ENCODE measurements around the gene HEYL.

The HEYL gene

GRCh38 chr1:39622427-39622826 lies 17.0 kb downstream of the HEYL start:
- Histone ChIP-seq H3K27ac (peak overlapping the region; percentile 83 to 96), H3K4me1 (peaks cover 6 to 65% (median 48%) of the 10 kb centered on the region in 4 donors), H3K9me3 (no peaks in the 10 kb centered on the region), H3K36me3 (peaks cover 0 to 14% (median 8%) of the 10 kb centered on the region in 3 donors), H3K27me3 (no peaks in the 10 kb centered on the region), H3K4me3 (no peak overlapping the region)
- intact Hi-C loops (cut with DNase I; ENCODE audit: low total_unique reads): no loop called here
- DNase-seq: no peak
- TF ChIP-seq, protein P1, sequence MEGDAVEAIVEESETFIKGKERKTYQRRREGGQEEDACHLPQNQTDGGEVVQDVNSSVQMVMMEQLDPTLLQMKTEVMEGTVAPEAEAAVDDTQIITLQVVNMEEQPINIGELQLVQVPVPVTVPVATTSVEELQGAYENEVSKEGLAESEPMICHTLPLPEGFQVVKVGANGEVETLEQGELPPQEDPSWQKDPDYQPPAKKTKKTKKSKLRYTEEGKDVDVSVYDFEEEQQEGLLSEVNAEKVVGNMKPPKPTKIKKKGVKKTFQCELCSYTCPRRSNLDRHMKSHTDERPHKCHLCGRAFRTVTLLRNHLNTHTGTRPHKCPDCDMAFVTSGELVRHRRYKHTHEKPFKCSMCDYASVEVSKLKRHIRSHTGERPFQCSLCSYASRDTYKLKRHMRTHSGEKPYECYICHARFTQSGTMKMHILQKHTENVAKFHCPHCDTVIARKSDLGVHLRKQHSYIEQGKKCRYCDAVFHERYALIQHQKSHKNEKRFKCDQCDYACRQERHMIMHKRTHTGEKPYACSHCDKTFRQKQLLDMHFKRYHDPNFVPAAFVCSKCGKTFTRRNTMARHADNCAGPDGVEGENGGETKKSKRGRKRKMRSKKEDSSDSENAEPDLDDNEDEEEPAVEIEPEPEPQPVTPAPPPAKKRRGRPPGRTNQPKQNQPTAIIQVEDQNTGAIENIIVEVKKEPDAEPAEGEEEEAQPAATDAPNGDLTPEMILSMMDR (IDR thresholded peaks at IDR 0.05): no peak

DNA sequence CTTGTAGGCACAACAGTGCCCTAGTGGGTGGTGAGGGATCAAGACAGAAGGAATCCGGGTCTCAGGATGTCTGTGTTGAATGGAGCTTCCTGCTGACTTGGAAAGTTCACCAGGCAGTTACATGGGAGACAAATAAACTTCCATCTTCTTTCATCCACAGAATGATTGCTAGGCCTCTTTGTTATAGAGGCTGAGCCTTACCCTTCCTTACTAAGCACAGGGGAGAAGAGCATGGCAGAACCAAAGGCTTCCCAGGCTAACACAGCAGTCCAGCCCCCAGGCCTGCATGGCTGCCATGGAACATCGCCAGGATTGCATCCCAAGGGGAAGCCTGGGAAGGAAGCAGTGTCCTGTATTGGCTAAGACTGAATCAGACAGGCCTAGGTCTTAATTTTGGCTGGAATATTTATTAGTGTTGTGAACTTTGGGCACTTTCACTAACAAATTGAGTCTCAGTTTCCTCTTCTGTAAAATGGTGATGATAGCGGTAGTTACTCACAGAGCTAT lies 18.7 kb downstream of the HEYL start:
- intact Hi-C loops (cut with DNase I; ENCODE audit: low total_unique reads): no loop called here
- Histone ChIP-seq H3K27ac (no peak overlapping the region), H3K27me3 (no peaks in the 10 kb centered on the region), H3K4me1 (peaks cover 6 to 48% (median 33%) of the 10 kb centered on the region in 4 donors), H3K36me3 (peaks cover 0 to 6% (median 0%) of the 10 kb centered on the region in 3 donors), H3K9me3 (no peaks in the 10 kb centered on the region), H3K4me3 (no peak overlapping the region)
- no peak for DNase-seq
- TF ChIP-seq, protein P1 (IDR thresholded peaks at IDR 0.05): no peak

GRCh38 chr1:39617488-39618049 lies 21.9 kb downstream of the HEYL start:
- no peaks in the 10 kb centered on the region for H3K9me3 ChIP-seq
- TF ChIP-seq, protein P1 (IDR thresholded peaks at IDR 0.05): no peak
- DNase-seq: no peak
- H3K27me3 ChIP-seq: no peaks in the 10 kb centered on the region
- no peak overlapping the region for H3K4me3 ChIP-seq
- no peak overlapping the region for H3K27ac ChIP-seq
- intact Hi-C loops (cut with DNase I; ENCODE audit: low total_unique reads): no loop called here
- peaks cover 0 to 14% (median 0%) of the 10 kb centered on the region in 3 donors for H3K36me3 ChIP-seq
- peaks cover 0 to 27% (median 5%) of the 10 kb centered on the region in 4 donors for H3K4me1 ChIP-seq

DNA sequence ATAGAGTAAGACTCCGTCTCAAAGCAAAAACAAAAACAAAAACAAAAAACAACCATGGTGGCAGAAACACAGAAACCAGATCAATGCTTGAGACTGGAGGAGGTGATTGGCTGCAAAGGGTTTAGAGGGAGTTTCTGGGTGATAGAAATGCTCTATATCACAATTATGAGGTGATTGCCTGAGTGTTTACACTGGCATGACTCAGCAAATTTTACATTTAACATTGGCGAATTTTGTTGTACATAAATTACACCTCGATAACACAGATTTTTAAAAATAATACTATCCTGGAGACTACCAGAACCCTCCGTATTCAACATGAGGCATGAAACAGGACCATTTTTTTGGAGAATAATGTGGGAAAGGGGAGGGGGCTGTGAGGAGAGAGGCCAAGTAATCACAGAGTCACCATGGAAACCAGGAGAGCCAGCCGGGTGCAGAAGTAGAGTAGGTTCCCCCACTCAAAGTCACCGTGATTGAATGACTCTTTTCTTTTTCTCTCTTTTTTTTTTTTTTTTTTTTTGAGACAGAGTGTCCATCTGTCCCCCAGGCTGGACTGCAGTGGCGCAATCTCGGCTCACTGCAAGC lies 24.3 kb downstream of the HEYL start:
- Histone ChIP-seq H3K27ac (no peak overlapping the region), H3K4me1 (peaks cover 0 to 9% (median 0%) of the 10 kb centered on the region in 4 donors), H3K36me3 (peaks cover 0 to 23% (median 4%) of the 10 kb centered on the region in 3 donors), H3K4me3 (no peak overlapping the region), H3K9me3 (no peaks in the 10 kb centered on the region), H3K27me3 (no peaks in the 10 kb centered on the region)
- intact Hi-C loops (cut with DNase I; ENCODE audit: low total_unique reads): no loop called here
- TF ChIP-seq, protein P1 (IDR thresholded peaks at IDR 0.05): no peak
- no peak for DNase-seq

- H3K27ac ChIP-seq: no peak overlapping the region
- no peak overlapping the region for H3K4me3 ChIP-seq
- H3K9me3 ChIP-seq: no peaks in the 10 kb centered on the region
- no peak for DNase-seq
- intact Hi-C loops (cut with DNase I; ENCODE audit: low total_unique reads): no loop called here
- peaks cover 0 to 9% (median 6%) of the 10 kb centered on the region in 4 donors for H3K4me1 ChIP-seq
- TF ChIP-seq, protein P1 (IDR thresholded peaks at IDR 0.05): no peak
- peaks cover 0 to 23% (median 4%) of the 10 kb centered on the region in 3 donors for H3K36me3 ChIP-seq
- H3K27me3 ChIP-seq: no peaks in the 10 kb centered on the region
Observed at GRCh38 chr1:39614488-39614887, 25.0 kb downstream of the HEYL start.

Measured in tibial artery (tissue), 4 donors.